ENCODE measurements around the gene SDE2.

The SDE2 gene

DNA sequence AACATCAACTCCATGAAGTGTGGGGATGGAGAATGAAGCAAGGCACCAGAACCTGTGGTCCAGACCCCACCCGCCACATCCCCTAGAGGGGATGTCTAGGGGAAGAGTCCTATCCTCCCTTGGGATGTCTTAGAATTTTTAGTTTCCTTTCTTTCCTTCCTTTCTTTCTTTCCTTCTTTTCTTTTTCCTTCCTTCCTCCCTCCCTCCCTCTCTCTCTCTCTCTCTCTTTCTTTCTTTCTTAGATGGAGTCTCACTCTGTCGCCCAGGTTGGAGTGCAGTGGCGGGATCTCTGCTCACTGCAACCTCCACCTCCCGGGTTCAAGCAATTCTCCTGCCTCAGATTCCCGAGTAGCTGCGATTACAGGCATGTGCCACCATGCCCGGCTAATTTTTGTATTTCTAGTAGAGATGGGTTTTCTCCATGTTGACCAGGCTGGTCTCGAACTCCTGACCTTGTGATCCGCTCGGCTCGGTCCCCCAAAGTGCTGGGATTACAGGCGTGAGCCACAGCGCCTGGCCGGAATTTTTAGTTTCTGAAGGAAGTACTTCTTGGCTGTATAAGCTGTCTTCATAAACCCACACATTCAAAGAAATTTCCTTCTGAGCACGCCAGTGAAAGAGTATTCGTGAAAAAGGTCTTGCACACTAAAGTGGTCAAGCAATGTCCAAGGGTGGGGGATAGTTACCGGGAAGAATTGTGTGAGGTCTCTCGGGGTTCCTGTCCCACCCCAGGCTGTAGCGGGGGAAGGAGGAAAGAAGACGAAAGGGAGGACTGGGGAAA, 37.3 kb downstream of the SDE2 start:
- DNase-seq = no peak

GRCh38 chr1:225958041-225958440, 41.1 kb downstream of the SDE2 start:
- Histone ChIP-seq H3K27me3 (replicated peaks) (no peaks in the 10 kb centered on the region), H3K27ac (no peak overlapping the region), H3K4me3 (ENCODE audit: low read depth, low read length) (no peak overlapping the region), H3K36me3 (replicated peaks) (no peaks in the 10 kb centered on the region)
- in situ Hi-C loops (cut with HindIII; ENCODE audit: low pct_ligation_motif_present, low sequenced_read_pairs) = no loop called here
- TF ChIP-seq CTCF (IDR thresholded peaks at IDR 0.05; ENCODE audit: low read depth, low read length, missing control alignments) = no peak
- no peak for DNase-seq

More for the DNA sequence above, 37.3 kb downstream of the SDE2 start:
- Histone ChIP-seq H3K36me3 (replicated peaks) (no peaks in the 10 kb centered on the region), H3K4me3 (ENCODE audit: low read depth, low read length) (no peak overlapping the region), H3K27me3 (replicated peaks) (no peaks in the 10 kb centered on the region), H3K27ac (no peak overlapping the region)
- in situ Hi-C loops (cut with HindIII; ENCODE audit: low pct_ligation_motif_present, low sequenced_read_pairs) = no loop called here
- no peak for TF ChIP-seq CTCF (IDR thresholded peaks at IDR 0.05; ENCODE audit: low read depth, low read length, missing control alignments)

DNA sequence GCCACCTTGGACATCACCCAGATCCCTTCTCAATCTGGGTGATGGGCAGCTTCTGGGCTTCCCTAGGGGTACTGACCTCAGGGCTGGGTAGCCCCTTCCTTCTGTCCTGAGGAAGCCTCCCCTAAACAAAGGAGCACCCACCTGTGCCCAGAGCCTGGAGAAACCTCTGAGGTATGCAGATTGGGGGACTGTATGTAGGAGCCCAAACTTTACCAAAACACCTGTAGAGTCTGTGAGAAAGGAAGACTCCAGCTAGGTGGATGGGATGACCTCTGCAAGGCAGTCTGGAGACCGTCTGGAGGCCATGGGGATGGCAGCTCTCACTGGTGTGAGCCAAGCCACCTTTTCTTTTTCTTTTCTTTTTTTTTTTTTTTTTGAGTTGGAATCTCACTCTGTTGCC, 44.4 kb downstream of the SDE2 start:
- no peak for TF ChIP-seq CTCF (IDR thresholded peaks at IDR 0.05; ENCODE audit: low read depth, low read length, missing control alignments)
- in situ Hi-C loops (cut with HindIII; ENCODE audit: low pct_ligation_motif_present, low sequenced_read_pairs) = no loop called here

DNA sequence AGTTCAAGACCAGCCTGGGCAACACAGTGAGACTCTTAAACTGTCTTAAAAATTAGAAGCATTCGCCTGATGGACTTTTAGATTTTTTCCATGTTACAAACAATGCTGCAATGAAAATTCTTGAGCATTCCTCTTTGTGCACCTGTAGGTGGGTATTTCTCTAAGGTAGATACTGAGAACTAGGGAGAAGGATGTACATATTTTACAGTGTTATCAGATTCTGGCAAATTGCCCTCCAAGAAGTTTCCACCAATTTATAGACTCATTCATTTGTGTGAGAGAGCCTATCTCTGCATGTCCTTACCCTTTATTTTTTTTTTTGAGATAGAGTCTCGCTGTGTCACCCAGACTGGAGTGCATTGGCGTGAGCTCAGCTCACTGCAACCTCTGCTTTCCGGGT, 45.8 kb downstream of the SDE2 start:
- H3K27ac ChIP-seq = no peak overlapping the region
- peaks cover 6% of the 10 kb centered on the region for H3K27me3 ChIP-seq (replicated peaks)
- no peak for TF ChIP-seq CTCF (IDR thresholded peaks at IDR 0.05; ENCODE audit: low read depth, low read length, missing control alignments)
- in situ Hi-C loops (cut with HindIII; ENCODE audit: low pct_ligation_motif_present, low sequenced_read_pairs) = no loop called here
- DNase-seq = no peak
- H3K4me3 ChIP-seq (ENCODE audit: low read depth, low read length) = no peak overlapping the region
- no peaks in the 10 kb centered on the region for H3K36me3 ChIP-seq (replicated peaks)

More for the DNA sequence above, 44.4 kb downstream of the SDE2 start:
- DNase-seq = no peak
- peaks cover 3% of the 10 kb centered on the region for H3K27me3 ChIP-seq (replicated peaks)
- H3K36me3 ChIP-seq (replicated peaks) = no peaks in the 10 kb centered on the region
- no peak overlapping the region for H3K27ac ChIP-seq
- no peak overlapping the region for H3K4me3 ChIP-seq (ENCODE audit: low read depth, low read length)

DNA sequence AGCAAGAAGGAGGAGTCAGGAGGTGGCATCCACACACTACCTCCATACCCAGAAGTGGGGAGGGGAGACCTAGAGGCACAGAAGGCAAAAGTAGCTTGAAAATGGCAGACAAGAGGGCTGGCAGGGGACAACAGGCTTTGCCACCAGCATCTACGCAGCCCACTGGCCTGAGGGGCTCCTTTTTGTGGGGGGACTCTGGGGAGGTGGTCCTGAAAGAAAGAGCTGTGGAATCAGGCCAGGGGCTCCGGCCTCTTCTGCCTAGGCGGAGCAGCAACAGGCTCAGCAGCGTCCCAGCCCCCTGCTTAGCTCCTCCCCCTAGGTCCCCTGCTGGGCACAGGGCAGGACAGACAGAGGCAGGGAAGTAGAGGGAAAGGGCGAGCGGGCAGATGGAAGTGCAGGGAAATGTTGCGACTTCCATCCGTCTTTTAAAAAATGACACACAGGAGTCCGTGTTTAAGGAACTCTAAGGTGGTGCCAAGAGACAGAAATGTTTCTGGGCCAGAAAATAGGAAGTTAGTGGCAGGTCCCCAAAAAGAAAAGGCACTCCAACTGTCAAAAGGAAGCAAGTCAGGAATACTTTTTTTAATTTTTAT, 48.1 kb downstream of the SDE2 start:
- in situ Hi-C loops (cut with HindIII; ENCODE audit: low pct_ligation_motif_present, low sequenced_read_pairs) = no loop called here

More for the DNA sequence above, 48.1 kb downstream of the SDE2 start:
- no peak for TF ChIP-seq CTCF (IDR thresholded peaks at IDR 0.05; ENCODE audit: low read depth, low read length, missing control alignments)
- no peak for DNase-seq
- Histone ChIP-seq H3K27me3 (replicated peaks) (peaks cover 6% of the 10 kb centered on the region), H3K36me3 (replicated peaks) (no peaks in the 10 kb centered on the region), H3K4me3 (ENCODE audit: low read depth, low read length) (no peak overlapping the region), H3K27ac (no peak overlapping the region)
